Measurements from ENCODE around the gene SYT14.

DNA sequence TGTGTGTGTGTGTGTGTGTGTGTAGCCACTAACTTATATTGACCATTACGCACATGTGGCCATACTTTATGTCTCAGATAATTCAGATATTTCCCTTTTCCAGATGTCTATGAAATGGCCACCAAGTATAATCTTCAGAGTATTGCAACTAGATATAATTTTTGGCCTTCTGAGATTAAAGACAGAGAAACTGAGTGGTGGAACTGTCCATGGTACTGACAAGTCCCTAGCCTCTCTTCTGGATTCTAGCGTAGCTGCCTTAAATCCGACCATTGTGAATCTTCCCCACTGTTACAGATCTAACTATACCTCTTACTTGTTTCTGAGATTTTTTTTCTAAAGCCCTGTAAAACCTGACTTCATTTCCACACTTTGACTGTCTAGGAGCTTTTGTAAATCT, 194.6 kb downstream of the SYT14 start:
- TF ChIP-seq CTCF (IDR thresholded peaks at IDR 0.05; ENCODE audit: poor library complexity, severe bottlenecking): no peak
- no peak for TF ChIP-seq EP300 (conservative IDR thresholded peaks at IDR 0.05; ENCODE audit: poor library complexity, severe bottlenecking)
- no peak for TF ChIP-seq MXI1 (conservative IDR thresholded peaks at IDR 0.05; ENCODE audit: poor library complexity, severe bottlenecking)
- TF ChIP-seq POLR2AphosphoS5 (IDR thresholded peaks at IDR 0.05): no peak
- no peak for TF ChIP-seq SMC3 (conservative IDR thresholded peaks at IDR 0.05; ENCODE audit: poor library complexity)
- TF ChIP-seq REST (IDR thresholded peaks at IDR 0.05; ENCODE audit: borderline replicate concordance): no peak
- TF ChIP-seq EZH2 (IDR thresholded peaks at IDR 0.05; ENCODE audit: borderline replicate concordance, insufficient read depth, low read length, poor library complexity, severe bottlenecking): no peak
- TF ChIP-seq TAF1 (IDR thresholded peaks at IDR 0.05; ENCODE audit: low read depth): no peak
- no peak for TF ChIP-seq RAD21 (conservative IDR thresholded peaks at IDR 0.05)

Data from neural cell (in vitro differentiated cells).